GM21423 (cell line): ENCODE data around the gene COX4I1.

ENCODE experiments used
- ATAC-seq: cut with Tn5 transposase; IDR thresholded peaks from one replicate; pipeline ENCODE4 v1.9.1; 2021; ENCODE audit warnings: mild to moderate bottlenecking, moderate library complexity; ENCODE audit not compliant: unreplicated experiment

COX4I1 gene

DNA sequence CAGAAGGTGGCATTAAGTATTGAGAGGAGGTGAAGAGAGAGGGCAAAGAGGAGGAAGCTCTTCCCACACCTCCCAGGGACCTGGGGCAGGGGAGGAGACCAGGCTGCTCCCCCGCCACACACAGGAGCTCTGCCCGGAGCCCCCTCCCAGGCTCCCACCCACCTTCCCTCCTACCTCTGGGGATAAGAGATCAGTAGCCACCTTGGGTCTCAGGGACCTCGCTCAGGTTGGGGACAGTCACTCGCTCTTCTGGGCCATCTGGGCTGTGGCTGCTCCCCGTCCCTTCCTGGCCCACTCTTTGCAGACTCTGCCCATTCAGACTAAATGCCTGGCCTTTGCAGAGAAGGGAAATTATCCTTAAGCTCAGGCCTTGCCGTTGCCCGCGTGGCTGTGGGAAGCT lies 33.7 kb upstream of the COX4I1 start:
- no peak for ATAC-seq

DNA sequence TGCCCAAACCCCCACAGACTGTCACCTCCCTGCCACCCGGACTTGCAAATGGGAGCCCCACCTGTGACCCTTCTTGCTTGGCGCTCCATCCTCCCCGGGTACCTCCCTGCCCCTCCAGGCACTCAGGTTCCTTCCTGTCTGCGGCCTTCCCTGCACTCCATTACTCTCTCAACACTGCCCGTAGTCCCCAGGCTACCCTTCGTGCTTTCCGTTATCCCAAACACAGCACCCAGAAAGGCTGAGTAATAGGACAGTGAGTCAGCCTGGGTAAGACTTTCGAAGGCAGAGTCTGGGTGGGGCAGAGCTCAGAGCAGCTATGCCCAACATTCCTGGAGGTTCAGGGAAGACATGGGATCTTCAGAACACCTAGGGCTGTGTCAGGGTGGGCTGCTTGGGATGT lies 32.0 kb upstream of the COX4I1 start:
- no peak for ATAC-seq

DNA sequence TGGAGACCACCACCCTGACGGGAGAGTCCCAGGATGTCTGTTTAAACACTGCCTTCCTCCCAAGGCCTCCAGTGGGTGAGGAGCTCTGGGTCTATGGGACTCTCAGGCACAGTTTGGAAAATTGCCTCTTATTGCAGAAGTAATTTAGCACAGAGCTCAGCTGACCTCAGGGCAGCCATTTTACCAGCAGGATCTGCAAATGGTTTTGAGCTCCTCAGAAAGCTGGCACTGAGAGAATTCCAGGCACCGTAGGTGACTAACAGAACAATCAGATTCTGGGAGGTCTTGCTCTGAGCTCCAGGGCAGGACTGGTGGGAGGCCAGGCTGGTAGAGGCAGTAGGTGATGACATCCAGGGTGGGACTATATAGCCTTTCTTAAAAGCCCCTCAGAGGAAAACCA lies 31.3 kb upstream of the COX4I1 start:
- no peak for ATAC-seq

DNA sequence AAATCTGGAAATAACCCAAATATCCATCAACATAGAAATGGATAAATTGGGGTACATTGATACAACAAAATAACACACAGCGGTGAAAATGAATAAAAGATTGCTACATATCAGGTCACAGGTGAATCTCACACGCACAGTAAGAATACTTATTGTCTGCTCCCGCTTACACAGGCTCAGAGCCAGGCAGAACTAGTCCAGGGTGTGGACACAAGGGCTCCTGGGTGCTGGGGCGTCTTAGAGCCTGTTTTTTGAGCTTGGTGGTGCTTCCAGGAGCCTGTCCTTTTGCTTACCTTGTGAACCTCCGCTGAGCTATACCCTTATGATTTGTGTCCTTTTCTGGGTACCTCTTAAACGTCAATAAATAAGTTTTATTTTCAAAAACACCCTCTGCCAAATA lies 28.8 kb upstream of the COX4I1 start:
- ATAC-seq = no peak

DNA sequence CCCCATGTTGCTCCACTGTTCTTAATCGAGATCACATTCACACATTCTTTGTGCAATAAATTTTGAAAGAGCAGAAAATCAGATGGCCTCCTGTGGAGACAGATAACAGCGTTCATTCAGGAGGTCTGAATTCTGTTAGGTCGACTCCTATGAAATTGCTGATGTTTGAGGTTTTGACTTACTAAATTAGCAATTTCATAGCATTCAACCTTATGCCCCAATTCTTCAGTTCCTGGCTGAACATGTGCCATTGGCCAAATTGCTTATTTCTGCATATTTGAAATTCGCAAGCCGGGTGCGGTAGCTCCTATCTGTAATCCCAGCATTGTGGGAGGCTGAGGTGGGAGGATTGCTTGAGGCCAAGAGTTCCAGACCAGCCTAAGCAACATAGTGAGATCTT lies 26.5 kb upstream of the COX4I1 start:
- no peak for ATAC-seq

DNA sequence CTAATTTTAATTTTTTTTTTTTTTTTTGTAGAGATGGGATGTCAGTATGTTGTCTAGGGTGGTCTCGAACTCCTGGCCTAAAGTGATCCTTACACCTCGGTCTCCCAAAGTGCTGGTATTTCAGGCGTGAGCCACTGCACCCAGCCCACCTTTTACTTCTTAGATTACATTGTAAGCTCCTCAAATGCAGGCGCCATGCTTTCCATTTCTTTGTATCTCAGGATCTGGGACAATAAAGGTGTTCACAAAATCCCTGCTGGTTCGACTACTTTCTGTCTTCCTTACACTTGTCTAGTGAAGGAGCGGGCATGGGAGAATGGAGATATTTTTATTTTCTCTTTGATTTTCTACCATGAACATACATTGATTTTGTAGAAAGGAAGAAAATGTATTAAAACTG lies 25.4 kb upstream of the COX4I1 start:
- ATAC-seq = no peak

DNA sequence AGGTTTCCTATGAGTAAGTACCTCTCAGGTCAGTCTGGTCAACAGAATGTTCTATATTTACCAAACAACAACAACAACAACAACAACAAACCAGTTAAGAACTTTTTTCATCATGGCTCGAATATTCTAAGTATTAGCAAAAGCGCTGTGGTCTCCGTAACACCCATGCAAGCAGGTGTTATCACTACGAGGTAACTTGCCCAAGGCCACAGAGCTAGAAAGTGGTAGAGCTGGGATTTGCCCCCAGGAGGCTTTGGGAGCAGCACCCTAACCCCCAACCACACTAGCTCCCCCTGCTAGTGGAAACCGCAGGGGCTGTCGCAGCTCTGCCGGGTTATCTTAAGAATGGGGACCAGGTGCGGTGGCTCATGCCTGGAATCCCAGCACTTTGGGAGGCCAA lies 24.7 kb upstream of the COX4I1 start:
- ATAC-seq = no peak

DNA sequence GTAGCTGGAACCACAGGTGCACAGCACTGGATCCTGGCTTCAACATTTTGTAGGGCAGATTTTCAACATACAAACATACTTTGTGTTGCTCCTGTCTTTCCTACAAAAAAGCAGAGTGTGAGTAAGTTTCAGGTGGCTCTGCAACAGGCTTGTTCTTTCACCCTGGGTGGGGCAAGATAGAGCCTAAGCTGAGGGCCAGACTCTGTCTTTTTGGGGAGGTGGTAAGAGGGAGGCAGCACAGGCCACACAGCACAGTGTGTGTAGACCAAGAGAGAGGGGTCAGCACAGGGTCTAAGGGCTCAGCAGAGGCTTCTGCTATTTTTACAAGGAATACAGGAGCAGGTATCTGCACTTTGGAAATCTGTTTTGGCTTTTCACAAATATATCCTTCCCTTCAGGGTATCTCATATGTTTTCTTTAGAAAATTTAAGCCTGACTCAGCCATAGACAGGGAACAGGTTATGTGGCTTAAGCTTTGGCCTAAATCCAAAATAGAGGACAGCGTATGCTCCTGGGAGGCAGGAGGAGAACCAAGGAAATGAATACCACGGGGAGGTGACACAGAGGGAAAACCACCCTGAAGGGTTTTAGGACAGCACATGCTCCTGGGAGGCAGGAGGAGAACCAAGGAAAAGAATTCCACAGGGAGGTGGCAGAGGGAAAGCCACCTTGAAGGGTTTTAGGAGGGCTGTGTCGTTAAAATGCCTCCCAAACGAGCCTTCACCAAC lies 21.7 kb upstream of the COX4I1 start:
- no peak for ATAC-seq

DNA sequence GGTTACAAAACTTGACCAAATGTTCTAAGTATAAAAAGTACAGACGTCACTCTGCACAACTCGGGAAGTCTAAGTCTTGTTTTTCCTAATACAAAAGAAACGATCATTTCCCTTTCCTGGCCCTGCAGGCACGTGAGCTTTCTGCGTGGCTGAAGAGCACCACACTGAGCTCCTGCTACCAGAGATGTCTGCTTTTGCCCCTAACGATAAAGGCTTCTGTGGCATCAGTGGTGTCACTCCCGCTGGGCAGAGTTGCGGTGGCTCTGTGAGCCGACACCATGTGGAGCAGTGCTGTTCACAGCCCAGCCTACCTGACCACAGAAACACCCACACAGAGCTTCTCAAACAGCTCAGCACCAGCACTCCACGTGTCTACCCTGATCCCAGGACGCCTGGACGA lies 20.6 kb upstream of the COX4I1 start:
- no peak for ATAC-seq

DNA sequence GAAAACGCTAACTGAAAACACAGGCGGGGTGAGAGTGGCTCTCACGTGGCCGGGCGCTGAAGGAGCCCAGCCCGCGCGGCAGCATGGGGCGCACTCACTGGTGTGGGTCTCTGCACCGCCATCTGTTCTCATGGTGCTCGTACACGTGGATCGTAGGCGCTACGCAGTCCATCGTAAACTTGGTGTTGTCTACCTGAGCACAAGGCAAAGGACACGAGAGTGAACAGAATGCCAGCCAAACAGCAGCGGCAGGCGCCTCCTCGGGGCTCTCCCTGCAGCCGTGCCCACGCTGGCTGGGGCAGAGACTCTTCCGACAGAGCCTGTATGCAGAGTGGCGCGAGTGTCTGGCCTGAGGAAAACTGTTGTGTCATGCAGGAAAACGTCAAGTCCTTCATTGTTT lies 19.2 kb upstream of the COX4I1 start:
- ATAC-seq = no peak

DNA sequence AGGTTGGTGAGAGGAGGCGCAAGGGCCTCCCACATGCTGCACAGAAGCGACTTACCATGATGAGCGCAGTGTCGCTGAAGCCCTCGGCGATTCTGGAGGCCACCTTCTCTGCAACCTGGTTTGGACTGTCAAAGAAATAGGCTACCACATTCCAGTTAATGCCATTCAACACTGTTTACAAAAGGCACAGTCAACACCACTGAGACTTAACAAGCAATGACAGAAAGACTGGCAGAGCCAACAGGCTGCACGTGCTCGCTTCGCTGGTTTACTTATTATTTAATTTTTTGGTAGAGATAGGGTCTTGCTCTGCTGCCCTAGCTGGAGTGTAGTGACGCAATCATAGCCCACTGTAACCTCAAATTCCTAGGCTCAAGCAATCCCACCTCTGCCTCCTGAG lies 18.3 kb upstream of the COX4I1 start:
- no peak for ATAC-seq

DNA sequence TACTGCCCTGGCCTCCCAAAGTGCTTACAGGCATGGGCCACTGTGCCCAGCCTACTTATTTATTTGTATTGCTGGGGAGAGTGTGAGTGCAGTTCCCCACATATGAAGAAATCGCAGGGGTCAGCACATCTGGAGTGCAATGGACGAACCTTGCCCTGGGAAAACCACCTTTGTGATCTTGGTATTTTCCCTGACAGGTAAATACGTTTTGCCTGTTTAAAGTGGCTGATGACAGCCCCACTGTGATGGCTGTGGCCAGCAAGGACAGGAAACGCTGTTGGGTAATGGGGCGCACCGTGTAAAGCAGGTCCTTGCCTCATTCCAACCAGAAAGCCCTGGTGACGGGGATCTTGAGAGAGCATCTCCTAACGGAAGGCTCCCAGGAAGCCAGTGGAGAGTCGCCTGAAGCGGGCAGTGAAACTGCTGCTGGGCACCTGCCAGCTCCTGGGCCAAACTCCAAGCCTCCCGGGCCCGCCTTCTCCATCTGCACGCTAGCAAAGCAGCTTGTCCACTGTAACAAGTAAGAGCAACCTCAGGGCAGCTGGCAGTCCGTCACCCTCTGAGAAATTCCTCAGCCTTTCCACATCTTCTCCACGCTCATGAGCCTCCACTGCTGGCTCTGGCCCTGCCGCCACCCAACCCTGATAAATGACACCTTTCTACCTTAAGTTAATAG lies 17.7 kb upstream of the COX4I1 start:
- no peak for ATAC-seq

DNA sequence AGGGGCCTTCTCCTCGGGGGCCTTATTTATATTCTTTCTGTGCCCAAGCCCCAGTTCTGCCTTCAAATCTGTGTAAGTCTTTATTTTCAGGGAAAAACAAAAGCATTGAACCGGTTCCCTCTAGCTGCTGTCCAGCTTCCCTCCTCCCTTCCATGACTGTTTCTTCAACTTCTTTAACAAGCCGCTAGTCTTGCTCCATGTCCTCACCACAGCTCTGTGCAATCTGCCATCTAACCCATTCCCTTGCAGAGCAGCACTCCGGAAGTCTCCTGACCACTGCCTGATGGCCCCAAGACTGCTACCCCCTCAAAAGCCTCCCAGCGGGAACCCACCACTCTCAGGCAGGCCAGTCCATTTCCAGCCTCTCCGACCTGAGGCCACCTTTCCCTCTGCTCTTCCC lies 17.0 kb upstream of the COX4I1 start:
- no peak for ATAC-seq

DNA sequence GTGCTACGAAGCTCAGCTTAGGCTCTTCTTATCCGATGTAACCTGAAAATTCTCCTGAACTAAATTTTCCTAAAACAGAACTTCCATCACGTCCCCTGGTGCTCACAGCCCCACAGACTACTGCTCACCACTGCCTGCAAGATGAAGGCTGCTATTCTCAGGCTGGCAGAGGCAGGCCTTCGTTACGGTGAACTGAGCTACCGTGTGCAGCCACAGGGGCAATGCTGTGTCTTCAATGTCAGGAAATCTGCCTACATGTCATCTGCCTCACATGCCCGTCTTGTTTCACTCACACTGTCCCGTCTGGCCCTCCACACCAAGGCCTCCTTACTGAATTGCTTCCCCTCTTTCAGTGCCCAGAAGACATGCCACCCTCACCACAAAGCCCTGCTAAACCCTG lies 16.1 kb upstream of the COX4I1 start:
- no peak for ATAC-seq

DNA sequence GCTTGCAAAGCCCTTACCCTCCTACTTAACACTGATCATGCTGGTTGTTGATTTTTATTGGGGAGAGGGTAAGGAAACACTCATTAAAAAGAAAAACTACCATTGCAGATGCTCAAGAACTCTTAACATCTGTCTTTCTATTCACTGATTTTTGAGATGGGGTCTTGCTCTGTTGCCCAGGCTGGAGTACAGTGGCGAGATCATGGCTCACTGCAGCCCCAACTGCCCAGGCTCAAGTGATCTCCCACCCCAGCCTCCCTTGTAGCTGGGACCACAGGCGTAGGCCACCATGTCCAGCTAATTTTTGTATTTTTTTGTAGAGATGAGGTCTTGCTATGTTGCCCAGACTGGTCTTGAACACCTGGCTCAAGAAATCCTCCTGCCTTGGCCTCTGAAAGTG lies 14.7 kb upstream of the COX4I1 start:
- no peak for ATAC-seq

DNA sequence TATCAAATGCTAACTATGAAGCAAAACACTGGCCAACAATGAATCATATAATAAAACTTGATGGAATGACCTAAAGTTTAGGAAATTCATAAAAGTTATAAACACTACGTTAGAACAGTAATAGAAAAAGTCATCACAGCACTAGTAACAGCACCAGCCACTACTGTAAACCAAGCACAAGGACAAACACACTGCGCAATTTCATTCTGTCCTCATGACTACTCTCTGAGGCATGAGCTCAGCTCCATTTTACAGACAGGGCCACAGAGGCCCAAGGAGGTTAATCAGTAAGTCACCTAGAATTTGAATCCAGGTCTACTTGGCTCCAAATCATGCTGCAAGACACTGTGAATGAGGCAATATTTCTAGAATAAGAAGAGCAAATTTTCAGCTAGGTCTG lies 13.6 kb upstream of the COX4I1 start:
- no peak for ATAC-seq

DNA sequence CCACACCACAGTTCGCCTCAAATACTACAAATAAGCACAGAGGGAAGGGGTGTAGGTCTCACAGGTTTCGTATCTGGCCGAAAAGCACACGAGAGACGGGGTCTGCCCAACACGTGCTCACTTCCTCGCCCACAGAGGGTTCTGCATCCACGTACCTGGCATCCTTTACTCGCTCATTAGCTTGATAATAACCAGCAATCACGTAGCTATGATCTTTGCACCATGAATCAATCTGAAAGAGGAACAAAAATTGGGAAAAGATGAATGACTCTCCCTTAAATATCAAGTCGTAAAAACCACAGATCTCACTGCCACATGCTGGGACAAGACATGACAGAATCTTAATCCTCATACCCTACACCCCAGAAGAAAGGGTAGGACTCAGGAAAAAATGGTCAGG lies 10.7 kb upstream of the COX4I1 start:
- no peak for ATAC-seq

DNA sequence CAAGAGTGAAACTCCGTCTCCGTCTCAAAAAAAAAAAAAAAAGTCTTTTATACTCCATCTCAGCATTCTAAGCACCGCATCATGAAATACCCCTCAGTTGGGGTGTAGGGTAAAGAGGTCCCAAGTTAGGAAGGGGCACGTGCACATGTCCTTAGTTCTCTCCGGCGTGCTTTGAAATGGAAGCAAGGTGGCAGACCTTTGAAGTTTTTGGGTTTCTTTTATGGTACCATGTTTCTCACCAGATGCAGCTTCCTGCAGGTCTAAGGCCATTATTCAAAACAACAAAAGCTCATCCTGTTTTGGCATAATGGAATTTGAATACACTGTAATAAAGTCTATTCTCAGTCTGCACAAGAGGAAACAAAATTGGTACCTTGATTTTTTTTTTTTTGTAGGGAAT lies 9.7 kb upstream of the COX4I1 start:
- no peak for ATAC-seq

DNA sequence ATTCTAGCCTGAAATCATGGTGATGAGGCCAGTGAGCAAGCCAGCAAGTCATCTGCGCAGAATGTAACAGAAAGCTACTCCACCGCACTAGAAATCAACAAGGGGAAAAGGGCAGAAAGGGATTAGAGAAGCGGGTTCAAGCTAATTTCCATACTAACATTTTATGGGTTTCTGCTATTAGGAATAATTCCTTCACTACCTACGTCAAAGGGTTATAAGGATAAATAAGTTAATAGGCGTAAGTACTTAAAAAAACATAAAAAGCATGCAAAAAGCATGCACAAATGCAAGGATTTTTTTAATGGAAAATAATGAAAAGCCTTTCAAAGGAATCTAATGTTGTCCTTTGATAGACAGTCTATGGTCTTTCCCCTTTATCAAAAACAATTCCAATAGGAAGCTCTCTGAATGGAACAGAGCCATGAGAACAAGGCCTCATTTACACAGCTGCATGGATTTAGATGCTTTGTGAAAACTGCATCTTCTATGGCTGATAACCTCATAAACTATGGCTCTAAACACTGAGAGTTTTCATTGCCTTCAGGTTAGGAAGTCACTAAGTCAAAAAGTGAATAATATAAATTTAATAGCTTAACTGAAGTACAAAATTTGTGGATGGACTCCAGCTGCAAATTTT lies 5.7 kb upstream of the COX4I1 start:
- no peak for ATAC-seq

DNA sequence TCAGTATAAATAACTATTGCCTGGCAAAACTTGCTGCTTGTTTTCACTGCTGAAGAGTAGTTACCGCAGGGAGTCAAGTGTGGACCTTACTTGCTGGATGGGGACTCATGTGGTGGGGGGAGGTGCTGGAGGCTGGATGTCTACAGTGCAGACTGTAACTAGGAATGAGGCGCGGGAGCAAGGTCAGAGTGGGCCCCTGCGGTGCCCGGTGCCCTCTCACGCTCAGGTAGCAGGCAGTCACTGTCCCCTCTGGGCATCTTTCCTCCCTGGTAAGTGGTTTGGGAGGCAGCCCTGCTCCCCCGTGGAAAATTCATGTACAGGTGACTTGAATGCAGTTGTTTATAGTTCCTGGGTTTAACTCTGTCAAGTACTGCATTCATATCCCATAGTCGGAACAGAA lies 4.8 kb upstream of the COX4I1 start:
- ATAC-seq = no peak

DNA sequence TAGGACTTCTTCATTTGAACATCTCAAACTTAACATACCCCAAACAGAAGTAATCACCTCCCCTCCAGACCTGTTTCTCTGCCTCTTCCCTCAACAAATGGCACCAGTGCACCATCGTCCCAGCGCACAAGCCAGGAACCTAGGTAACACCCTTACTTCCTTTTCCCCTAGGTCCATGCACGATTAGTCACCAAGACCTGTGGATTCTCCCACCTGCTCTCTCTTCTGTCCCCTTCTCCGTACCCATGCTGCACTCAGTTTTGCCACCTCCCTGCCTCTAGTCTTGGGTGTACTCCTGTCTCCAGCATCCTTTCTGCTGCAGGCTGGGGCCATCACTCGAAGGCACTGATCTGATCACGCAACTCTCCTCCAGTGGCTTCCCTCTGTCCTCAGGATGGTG lies 3.3 kb upstream of the COX4I1 start:
- no peak for ATAC-seq

DNA sequence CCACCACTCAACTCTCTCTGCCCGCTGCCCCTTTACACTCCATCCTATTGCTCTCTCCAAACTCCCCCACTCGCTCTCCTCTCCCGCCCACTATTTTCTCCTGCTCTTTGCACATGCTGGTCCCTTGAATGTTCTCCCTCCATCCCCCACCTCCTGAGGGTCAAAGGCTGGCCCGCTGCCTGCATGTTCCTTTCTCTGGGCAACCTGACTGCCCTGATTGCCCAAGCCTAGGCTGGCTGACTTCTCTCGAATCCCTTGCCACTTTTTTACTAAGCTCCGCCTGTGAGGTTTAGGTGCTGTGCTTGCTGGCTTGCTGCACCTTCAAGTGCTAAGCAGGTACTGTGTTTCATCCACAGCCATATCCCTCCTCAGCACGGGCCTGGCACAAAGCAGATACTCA lies 2.9 kb upstream of the COX4I1 start:
- no peak for ATAC-seq
